HFFc6 (cell line): ENCODE measurements around the gene MLPH. TPM values are rescaled to one million over a fixed set of nuclear protein-coding genes. Genes with fewer than 3 reads are reported as not detected.

ENCODE experiments used
- DNase-seq: peaks from one replicate; pipeline ENCODE4 v3.0.0-alpha.2; 2018
- H3K27ac Mint-ChIP-seq: 2 replicates; pipeline ENCODE4 v1.8.0; 2020; ENCODE audit warnings: mild to moderate bottlenecking, mixed read lengths
- H3K27me3 Mint-ChIP-seq: 2 replicates; pipeline ENCODE4 v1.8.0; 2021; ENCODE audit warnings: mild to moderate bottlenecking, moderate library complexity, mixed read lengths; ENCODE audit not compliant: insufficient read depth
- H3K36me3 Mint-ChIP-seq: 2 replicates; pipeline ENCODE4 v1.8.0; 2021; ENCODE audit warnings: low read depth, mixed read lengths
- H3K4me1 Mint-ChIP-seq: 2 replicates; pipeline ENCODE4 v1.8.0; 2020; ENCODE audit warnings: low read depth, mixed read lengths
- H3K4me3 Mint-ChIP-seq: 2 replicates; pipeline ENCODE4 v1.8.0; 2020; ENCODE audit warnings: mild to moderate bottlenecking, moderate library complexity, mixed read lengths
- H3K9me3 Mint-ChIP-seq: 2 replicates; pipeline ENCODE4 v1.8.0; 2020; ENCODE audit warnings: mild to moderate bottlenecking, mixed read lengths
- total RNA-seq, 6 experiments: library from RNA; stranded (reverse); fragmentation: NEBNext Ultra II Directional; extraction: Animal tissue kit (Norgen Biotek cat#: 25700); gene quantifications; 2 replicates in 1 of 6; 3 replicates in 5 of 6; pipeline ENCODE4 v1.2.3, GENCODE V29; 2021
- TF ChIP-seq, protein P1 (sequence below): fragments of 200-600 bp; sonication (generic); IDR thresholded peaks from 2 replicates; pipeline ENCODE4 v1.5.0; 2021; ENCODE audit warnings: antibody characterized with exemption, mild to moderate bottlenecking

Gene MLPH
- total RNA-seq, 6 experiments from 2014 or later: 32.0 to 44.1 (median 41.0) TPM

DNA sequence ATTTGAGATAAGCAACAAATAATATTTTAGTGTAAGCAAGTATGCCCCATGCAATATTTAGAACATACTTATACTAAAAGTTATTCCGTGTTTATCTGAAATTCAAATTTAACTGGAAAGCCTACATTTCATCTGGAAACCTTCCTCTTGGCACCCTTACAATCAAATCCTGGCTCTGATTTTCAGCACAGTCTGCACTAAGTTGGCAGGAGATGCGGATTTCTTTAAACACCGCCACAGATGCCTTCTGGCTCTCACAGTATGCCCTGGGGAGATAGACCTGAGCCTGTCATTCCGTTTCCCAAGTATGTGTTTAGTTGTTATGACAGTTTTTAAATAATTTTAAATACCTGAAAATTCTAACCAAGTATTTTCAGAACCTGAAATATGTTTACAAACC, 7.3 kb upstream of the MLPH start:
- TF ChIP-seq, protein P1, sequence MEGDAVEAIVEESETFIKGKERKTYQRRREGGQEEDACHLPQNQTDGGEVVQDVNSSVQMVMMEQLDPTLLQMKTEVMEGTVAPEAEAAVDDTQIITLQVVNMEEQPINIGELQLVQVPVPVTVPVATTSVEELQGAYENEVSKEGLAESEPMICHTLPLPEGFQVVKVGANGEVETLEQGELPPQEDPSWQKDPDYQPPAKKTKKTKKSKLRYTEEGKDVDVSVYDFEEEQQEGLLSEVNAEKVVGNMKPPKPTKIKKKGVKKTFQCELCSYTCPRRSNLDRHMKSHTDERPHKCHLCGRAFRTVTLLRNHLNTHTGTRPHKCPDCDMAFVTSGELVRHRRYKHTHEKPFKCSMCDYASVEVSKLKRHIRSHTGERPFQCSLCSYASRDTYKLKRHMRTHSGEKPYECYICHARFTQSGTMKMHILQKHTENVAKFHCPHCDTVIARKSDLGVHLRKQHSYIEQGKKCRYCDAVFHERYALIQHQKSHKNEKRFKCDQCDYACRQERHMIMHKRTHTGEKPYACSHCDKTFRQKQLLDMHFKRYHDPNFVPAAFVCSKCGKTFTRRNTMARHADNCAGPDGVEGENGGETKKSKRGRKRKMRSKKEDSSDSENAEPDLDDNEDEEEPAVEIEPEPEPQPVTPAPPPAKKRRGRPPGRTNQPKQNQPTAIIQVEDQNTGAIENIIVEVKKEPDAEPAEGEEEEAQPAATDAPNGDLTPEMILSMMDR: no peak
- H3K4me1 Mint-ChIP-seq: peaks cover 39% of the 10 kb centered on the region
- H3K9me3 Mint-ChIP-seq: no peaks in the 10 kb centered on the region
- no peak for DNase-seq
- H3K27ac Mint-ChIP-seq: no peak overlapping the region
- no peaks in the 10 kb centered on the region for H3K36me3 Mint-ChIP-seq
- H3K4me3 Mint-ChIP-seq: no peak overlapping the region
- no peaks in the 10 kb centered on the region; the same call in none of the 2 replicates for H3K27me3 Mint-ChIP-seq

DNA sequence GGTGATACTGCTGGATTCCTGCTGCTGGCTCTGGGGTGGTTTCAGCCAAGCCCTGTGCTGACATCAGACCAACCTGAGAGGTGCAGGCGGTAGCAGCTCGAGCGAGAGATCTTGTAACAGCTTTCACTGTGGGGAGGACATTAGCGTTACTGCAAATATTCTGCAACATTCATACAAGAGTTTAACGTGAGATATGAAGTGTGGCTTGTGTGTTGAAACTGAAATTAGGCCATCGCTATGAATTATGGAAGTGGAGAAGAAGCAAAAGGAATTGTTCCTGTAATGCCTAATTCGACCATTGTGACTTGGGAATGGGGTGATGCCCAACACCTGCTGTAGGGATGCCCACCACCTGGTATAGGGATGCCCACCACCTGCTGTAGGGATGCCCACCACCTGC, 6.5 kb upstream of the MLPH start:
- Mint-ChIP-seq H3K27me3 (no peaks in the 10 kb centered on the region; the same call in 1 of the 2 replicates), H3K27ac (no peak overlapping the region), H3K36me3 (no peaks in the 10 kb centered on the region), H3K9me3 (no peaks in the 10 kb centered on the region), H3K4me1 (peaks cover 43% of the 10 kb centered on the region), H3K4me3 (no peak overlapping the region)
- no peak for DNase-seq
- TF ChIP-seq, protein P1: no peak

DNA sequence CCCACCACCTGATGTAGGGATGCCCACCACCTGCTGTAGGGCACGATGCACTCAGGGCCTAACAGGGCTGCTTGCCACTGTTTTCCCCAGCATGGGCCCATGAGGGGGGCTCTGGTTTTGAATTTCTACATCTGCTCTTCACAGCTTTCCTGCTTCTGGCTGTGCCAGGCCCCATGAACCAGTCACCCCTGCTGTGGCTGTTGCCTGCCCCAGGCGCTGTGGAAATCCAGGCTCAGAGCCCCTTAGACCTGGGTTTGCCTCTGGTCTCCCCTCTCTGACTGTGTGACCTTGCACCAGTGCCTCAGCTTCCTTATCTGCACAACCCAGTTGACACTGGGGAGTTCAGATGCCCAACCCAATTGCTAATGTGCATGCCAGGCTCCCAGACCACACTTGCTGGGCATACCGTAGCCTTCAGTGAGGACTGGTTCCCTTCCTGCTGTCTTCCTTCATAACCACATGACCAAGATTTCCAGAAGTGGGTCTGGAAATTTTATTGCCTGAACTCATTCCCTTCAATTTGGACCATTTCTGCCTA, 6.0 kb upstream of the MLPH start:
- no peaks in the 10 kb centered on the region; the same call in 1 of the 2 replicates for H3K27me3 Mint-ChIP-seq
- H3K4me3 Mint-ChIP-seq: no peak overlapping the region
- no peaks in the 10 kb centered on the region for H3K9me3 Mint-ChIP-seq
- H3K27ac Mint-ChIP-seq: no peak overlapping the region
- H3K36me3 Mint-ChIP-seq: no peaks in the 10 kb centered on the region
- DNase-seq: no peak
- H3K4me1 Mint-ChIP-seq: peaks cover 44% of the 10 kb centered on the region
- TF ChIP-seq, protein P1: no peak

DNA sequence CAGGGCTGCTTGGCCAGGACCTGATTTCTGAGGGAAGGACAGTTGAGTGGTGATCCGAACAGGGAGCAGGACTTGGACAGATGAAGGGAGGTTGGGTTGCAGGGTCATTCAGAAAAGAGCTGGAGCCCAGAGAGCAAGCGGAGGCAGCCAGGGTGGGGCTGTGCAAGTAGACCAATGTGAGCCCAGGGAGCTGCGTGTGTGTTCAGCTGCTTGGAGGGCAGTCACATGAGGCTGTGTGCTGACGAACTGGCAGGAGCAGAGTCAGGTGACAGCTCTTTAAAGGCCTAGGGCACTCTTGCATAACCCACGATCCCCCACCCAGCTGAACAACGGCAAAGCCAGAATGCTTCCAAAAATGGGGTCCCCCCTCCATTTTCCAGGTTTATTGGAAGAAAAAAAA, 4.6 kb upstream of the MLPH start:
- TF ChIP-seq, protein P1: no peak
- H3K27me3 Mint-ChIP-seq: no peaks in the 10 kb centered on the region; the same call in 1 of the 2 replicates
- DNase-seq: no peak
- H3K27ac Mint-ChIP-seq: no peak overlapping the region
- no peaks in the 10 kb centered on the region for H3K9me3 Mint-ChIP-seq
- no peak overlapping the region for H3K4me3 Mint-ChIP-seq
- H3K36me3 Mint-ChIP-seq: no peaks in the 10 kb centered on the region
- peaks cover 39% of the 10 kb centered on the region for H3K4me1 Mint-ChIP-seq

DNA sequence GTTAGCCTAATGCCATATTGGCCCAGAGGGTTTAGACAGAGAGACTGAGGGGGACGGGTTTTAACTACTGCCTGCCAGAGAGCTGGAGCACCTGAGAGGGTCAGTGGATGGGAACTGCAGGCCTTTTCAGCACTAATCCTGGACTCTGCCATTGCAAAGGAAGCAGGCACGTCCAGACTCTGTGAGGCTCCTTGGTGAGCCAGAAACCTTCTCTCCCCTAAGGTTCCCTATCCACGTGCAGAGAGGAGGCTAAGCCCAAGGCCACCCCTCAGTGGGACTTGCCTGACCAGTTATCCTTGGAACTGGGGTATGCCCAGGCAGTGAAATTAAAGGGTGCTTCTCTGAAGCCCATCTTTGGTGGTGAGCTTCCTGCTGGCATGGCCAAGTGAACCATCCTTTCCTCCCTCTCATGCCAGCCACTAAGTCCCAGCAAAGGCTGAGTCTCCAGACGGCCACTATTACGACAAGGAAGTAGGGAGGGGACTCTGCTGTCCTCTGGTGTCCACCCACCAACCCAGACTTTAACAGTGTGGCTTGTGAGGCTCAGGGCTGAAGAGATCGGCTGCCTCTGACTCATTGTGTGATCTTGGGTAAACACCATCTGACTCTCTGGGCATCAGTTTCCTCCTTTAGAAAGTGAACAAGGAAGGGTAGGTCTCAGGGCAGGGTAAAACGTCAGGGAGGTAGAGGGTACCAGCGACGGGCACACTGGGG, 3.9 kb upstream of the MLPH start:
- peak; percentile 85 for DNase-seq
- Mint-ChIP-seq H3K36me3 (peaks cover 5% of the 10 kb centered on the region; the same call in 1 of the 2 replicates), H3K27ac (peak overlapping the region; percentile 83), H3K4me3 (peak overlapping the region; percentile 56), H3K9me3 (no peaks in the 10 kb centered on the region), H3K27me3 (no peaks in the 10 kb centered on the region; the same call in 1 of the 2 replicates), H3K4me1 (peaks cover 45% of the 10 kb centered on the region)
- TF ChIP-seq, protein P1: peak; percentile 80
